ENCODE measurements around the gene TBPL2. TPM values are rescaled to one million over a fixed set of nuclear protein-coding genes. Genes with fewer than 3 reads are reported as not detected.
"Not testable (repeated sequence)": the region's sequence is repeated elsewhere in the genome, so short reads cannot be mapped to it uniquely, and the experiment has no call there.

TBPL2 gene
- total and polyA plus RNA-seq, 5 experiments from 2014 or later: not detected

DNA sequence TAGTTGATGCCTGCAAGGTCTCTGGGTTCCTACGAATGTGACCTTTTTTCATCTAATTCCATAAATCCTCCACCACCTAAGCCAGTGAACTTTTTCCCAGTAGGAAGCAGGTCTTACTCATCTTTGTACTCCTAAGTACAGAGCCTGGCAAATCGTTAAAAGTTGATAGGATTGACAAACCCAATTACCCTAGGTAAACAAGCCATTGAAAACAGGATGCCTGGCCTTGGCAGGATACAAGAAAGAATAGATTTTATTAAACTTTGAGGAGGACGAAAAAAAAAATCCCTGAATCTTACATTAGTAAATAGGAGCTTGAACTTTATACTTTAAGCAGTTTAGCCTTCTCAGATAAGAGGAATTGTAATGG is 5.6 kb downstream of the TBPL2 start:
- no peaks in the 10 kb centered on the region for H3K9me3 Mint-ChIP-seq
- ATAC-seq (no peak), DNase-seq (no peak)
- H3K27ac Mint-ChIP-seq: peak overlapping the region in 9 of 10 donors; percentile 3 to 87 (median 58)
- no peaks in the 10 kb centered on the region for H3K36me3 Mint-ChIP-seq
- peaks cover 15 to 34% (median 31%) of the 10 kb centered on the region in 4 donors for H3K4me1 Mint-ChIP-seq
- H3K27me3 Mint-ChIP-seq: peaks cover 0 to 3% (median 0%) of the 10 kb centered on the region in 5 donors
- peak overlapping the region in 5 of 10 donors; percentile 28 to 69 (median 52) for H3K4me3 Mint-ChIP-seq
- POLR2A ChIA-PET: no interaction called here

DNA sequence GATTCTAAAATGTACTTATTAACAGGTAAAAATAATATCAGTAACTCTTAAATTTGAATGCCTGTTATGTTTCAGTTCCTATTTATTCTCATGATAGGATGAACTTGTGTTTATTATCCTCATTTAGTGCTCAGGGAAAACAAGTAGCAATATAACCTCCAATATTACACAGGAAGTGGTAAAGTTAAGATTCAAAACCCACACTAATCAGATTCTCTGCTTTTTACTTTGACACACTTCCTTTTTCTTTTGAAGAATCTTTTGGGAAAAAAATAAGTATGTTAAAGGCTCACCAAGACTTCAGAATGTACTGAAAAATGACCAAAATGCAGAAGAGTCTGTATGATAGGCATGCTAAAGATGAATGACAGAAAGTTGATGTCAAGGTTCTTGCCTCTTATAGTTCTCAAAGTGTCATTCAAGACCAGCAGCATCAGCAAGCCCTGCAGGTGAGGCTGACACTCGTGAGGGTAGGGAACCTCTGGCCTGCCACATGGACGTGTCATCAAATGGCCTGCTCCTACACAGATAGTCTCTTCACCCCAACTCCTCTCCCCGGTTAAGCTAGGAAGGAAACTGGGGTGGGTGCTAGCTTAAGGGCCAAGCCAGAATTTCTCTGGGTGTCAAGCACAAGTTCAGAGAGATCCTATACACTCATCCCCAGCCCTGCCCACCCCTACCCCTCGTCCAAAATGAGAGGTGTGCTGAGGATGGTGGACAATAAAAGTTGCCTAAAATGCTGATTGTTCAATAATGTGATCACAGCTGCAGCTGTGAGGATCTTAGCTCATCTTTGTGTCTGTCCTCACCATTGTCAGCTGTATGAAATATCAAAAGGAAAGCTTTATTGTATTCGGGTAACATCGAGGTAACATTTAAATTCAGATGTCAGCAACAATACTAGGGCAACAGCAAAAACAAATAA is 6.3 kb downstream of the TBPL2 start:
- ATAC-seq: peak; percentile 16 to 24
- peak in 3 of 10 donors; percentile 15 to 29 (median 21) for DNase-seq
- peak overlapping the region; percentile 29 to 77 (median 62) for H3K4me3 Mint-ChIP-seq
- no peaks in the 10 kb centered on the region for H3K36me3 Mint-ChIP-seq
- peaks cover 0 to 3% (median 0%) of the 10 kb centered on the region in 5 donors for H3K27me3 Mint-ChIP-seq
- H3K27ac Mint-ChIP-seq: peak overlapping the region in 9 of 10 donors; percentile 51 to 87 (median 75)
- POLR2A ChIA-PET: no interaction called here
- H3K4me1 Mint-ChIP-seq: peaks cover 15 to 34% (median 32%) of the 10 kb centered on the region in 4 donors
- H3K9me3 Mint-ChIP-seq: no peaks in the 10 kb centered on the region

DNA sequence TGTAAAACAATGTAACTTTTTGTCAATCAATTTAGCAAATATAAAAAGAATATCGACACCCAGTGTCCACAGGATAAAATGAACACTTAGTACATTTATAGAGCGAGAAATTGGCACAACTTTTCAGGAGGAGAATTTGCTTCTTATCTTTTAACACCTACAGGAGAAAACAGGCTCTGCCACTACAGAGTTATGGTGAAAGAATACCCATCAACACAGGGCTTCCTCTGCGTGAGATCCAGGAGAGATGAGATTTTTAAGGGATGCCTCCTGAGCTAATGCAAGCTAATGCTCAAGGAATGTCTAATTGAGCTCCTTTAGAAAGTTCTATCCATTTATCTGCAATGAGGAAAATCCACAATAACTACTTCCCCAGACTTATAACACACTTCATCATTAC is 7.8 kb downstream of the TBPL2 start:
- no peaks in the 10 kb centered on the region for H3K9me3 Mint-ChIP-seq
- ATAC-seq: no peak
- peak overlapping the region in 6 of 10 donors; percentile 5 to 75 (median 38) for H3K27ac Mint-ChIP-seq
- H3K36me3 Mint-ChIP-seq: no peaks in the 10 kb centered on the region
- H3K4me3 Mint-ChIP-seq: peak overlapping the region in 1 of 10 donors; percentile 45
- DNase-seq: no peak
- POLR2A ChIA-PET: interaction anchor here (0.6 to 1.0 kb wide), 2 partner anchors 34 to 162 kb away, joined by 3 to 8 read pairs; no protein-coding TSS in a partner anchor
- H3K27me3 Mint-ChIP-seq: peaks cover 0 to 1% (median 0%) of the 10 kb centered on the region in 5 donors
- peaks cover 13 to 34% (median 32%) of the 10 kb centered on the region in 4 donors for H3K4me1 Mint-ChIP-seq

DNA sequence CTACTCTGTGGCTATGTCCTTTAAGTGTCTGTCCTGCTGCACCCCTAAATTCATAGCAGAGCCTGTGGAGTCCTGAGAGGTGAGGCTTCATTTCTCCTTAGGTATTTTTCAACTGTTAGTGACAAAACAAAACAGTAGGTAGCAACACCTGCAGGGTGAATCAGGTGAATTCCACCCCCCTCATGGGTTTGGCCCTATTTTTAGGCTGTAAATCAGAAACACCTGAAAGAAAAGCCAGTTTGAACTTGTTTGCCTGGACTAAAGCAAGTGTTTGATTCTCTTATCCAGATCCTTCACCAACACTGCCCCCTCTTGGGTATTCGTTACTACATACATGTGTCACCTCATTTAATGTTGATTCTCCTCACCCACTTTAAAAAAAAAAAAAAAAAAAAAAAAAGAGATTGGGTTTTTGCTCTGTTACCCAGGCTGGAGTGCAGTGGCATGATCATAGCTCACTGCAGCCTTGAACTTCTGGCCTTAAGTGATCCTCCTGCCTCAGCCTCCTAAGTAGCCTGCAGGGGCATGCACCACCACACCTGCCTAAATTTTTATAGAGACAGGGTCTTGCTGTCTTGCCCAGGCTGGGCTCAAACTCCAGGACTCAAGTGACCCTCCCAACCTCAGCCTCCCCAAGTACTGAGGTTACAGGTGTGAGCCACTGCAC is 10.3 kb downstream of the TBPL2 start:
- Mint-ChIP-seq H3K36me3 (no peaks in the 10 kb centered on the region), H3K4me1 (peaks cover 13 to 34% (median 32%) of the 10 kb centered on the region in 4 donors), H3K9me3 (no peaks in the 10 kb centered on the region), H3K27me3 (no peaks in the 10 kb centered on the region), H3K27ac (peak overlapping the region in 8 of 10 donors; percentile 10 to 87 (median 78)), H3K4me3 (no peak overlapping the region)
- POLR2A ChIA-PET: no interaction called here
- DNase-seq (peak in 9 of 10 donors; percentile 23 to 79 (median 49)), ATAC-seq (peak; percentile 94 to 97)

DNA sequence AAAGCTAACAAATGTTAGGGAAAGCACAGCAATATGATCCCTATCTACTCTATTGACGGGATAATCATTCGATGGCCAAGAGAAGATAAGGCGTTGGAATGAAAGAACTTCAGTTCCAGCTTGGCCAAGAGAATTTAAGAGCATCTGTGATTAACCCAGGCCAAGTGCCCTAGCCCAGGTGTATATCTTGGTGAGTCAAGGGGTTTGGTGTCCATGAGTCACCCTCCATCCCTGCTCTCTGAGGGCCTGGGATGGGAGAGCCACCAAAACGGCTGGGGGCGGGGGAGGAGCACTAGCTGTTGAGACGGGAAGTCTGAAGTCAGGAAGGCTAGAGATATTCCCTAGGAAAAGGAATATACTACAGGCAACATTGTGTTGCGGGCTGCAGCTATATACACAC is 13.0 kb downstream of the TBPL2 start:
- peak overlapping the region in 1 of 10 donors; percentile 21 for H3K27ac Mint-ChIP-seq
- no peak overlapping the region for H3K4me3 Mint-ChIP-seq
- H3K36me3 Mint-ChIP-seq: no peaks in the 10 kb centered on the region
- H3K4me1 Mint-ChIP-seq: peaks cover 4 to 14% (median 8%) of the 10 kb centered on the region in 4 donors
- H3K9me3 Mint-ChIP-seq: no peaks in the 10 kb centered on the region
- H3K27me3 Mint-ChIP-seq: no peaks in the 10 kb centered on the region
- ATAC-seq (no peak), DNase-seq (no peak)
- POLR2A ChIA-PET: no interaction called here

DNA sequence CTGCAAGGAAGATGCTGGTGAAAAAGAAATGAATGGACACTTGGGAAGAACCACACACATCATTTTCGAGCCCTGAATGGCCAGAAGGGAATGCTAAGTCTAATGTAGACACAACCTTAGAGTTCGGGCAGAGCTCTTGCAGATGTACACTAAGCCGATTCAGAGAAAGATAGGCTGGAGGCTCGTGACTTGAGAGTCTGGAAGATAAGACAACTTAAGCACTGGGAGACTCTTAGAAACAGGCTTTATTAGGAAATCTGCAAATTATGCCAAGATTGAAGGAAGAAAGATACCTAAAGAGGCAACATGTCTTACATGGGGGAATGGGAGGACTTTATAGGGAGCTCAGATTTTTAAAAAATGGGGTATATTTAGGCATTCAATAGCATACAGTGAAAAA is 13.5 kb downstream of the TBPL2 start:
- POLR2A ChIA-PET: no interaction called here
- ATAC-seq (no peak), DNase-seq (no peak)
- H3K27ac Mint-ChIP-seq: peak overlapping the region in 1 of 10 donors; percentile 49
- H3K4me1 Mint-ChIP-seq: peaks cover 4 to 14% (median 7%) of the 10 kb centered on the region in 4 donors
- H3K36me3 Mint-ChIP-seq: no peaks in the 10 kb centered on the region
- H3K4me3 Mint-ChIP-seq: no peak overlapping the region
- no peaks in the 10 kb centered on the region for H3K9me3 Mint-ChIP-seq
- peaks cover 0 to 2% (median 0%) of the 10 kb centered on the region in 5 donors for H3K27me3 Mint-ChIP-seq

DNA sequence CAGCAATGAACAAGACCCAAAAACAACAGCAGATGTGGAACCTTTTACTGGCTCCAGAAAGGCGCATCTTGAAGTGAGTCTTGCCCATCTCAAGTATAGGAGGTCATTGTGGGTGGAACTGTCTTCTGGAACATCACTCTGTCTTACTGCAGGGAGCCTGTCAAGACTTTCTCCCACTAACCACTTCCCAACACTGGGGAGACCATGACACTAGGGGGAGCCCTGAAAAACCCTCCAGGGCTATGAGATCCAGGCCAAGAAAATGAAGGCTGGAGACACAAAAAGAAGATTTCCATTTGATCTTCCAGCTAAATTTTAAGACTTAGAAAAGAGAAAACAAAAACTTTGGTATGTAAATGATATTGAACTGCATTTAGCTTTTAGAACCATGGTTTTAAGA is 15.3 kb downstream of the TBPL2 start:
- ATAC-seq (no peak), DNase-seq (no peak)
- Mint-ChIP-seq H3K36me3 (no peaks in the 10 kb centered on the region), H3K9me3 (no peaks in the 10 kb centered on the region), H3K4me1 (peaks cover 3 to 5% (median 4%) of the 10 kb centered on the region in 4 donors), H3K4me3 (no peak overlapping the region), H3K27ac (no peak overlapping the region), H3K27me3 (peaks cover 0 to 2% (median 0%) of the 10 kb centered on the region in 5 donors)
- POLR2A ChIA-PET: no interaction called here

DNA sequence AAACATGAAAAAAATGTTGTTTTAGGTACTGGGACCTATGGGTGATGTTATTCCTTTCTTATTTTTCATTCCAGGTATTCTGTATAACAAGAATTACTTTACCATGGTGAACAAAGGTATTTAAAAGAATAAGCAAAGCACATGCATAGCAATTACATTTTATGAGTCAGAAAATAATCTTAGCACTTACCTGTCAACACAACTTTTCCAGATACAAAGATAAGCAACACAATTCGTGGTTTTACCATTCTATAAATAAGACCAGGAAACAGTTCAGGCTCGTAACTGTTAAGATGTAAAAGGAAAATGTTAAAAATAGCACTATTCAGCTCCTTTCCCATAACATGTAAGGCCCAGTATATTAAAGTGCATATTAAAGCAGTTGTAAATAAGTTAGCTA is 16.4 kb downstream of the TBPL2 start:
- no peaks in the 10 kb centered on the region for H3K4me1 Mint-ChIP-seq
- H3K27me3 Mint-ChIP-seq: peaks cover 0 to 2% (median 0%) of the 10 kb centered on the region in 5 donors
- ATAC-seq: no peak
- POLR2A ChIA-PET: no interaction called here
- H3K4me3 Mint-ChIP-seq: no peak overlapping the region
- H3K9me3 Mint-ChIP-seq: no peaks in the 10 kb centered on the region
- no peak overlapping the region for H3K27ac Mint-ChIP-seq
- no peak for DNase-seq
- H3K36me3 Mint-ChIP-seq: no peaks in the 10 kb centered on the region

DNA sequence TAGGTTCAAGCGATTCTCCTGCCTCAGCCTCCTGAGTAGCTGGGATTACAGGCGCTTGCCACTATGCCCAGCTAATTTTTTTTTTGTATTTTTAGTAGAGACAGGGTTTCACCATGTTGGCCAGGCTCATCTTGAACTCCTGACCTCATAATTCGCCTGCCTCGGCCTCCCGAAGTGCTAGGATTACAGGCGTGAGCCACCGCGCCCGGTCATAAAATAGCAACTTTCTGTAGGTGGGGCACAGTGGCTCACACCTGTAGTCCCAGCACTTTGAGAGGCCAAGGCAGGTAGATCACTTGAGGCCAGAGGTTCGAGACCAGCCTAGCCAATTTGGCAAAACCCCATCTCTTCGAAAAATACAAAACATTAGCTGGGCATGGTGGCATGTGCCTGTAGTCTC is 18.1 kb downstream of the TBPL2 start:
- H3K9me3 Mint-ChIP-seq, H3K4me1 Mint-ChIP-seq, H3K27me3 Mint-ChIP-seq, H3K36me3 Mint-ChIP-seq, H3K27ac Mint-ChIP-seq, ATAC-seq, H3K4me3 Mint-ChIP-seq, POLR2A ChIA-PET, DNase-seq: not testable (repeated sequence)

DNA sequence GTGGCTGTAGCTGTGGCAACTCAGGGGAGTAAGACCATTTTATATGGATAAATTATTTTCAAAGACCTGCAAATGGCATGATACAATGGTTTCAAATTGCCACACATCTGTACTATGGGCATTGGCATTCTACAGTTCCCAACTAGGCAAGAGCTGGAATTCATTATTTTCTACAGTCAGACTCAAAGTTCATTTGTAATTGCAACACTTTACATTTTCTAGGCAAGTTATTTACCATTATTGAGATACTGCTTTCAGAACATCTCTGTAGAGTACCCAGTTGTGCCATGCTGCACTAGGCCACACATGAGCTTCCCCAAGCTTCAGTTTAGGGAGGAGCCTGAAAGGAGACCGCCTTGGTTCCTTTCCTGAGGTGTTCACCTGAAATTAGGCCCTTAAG is 20.8 kb downstream of the TBPL2 start:
- ATAC-seq (no peak), DNase-seq (no peak)
- no peaks in the 10 kb centered on the region for H3K36me3 Mint-ChIP-seq
- no peak overlapping the region for H3K4me3 Mint-ChIP-seq
- POLR2A ChIA-PET: no interaction called here
- peaks cover 0 to 4% (median 0%) of the 10 kb centered on the region in 5 donors for H3K27me3 Mint-ChIP-seq
- no peaks in the 10 kb centered on the region for H3K9me3 Mint-ChIP-seq
- H3K27ac Mint-ChIP-seq: no peak overlapping the region
- no peaks in the 10 kb centered on the region for H3K4me1 Mint-ChIP-seq

DNA sequence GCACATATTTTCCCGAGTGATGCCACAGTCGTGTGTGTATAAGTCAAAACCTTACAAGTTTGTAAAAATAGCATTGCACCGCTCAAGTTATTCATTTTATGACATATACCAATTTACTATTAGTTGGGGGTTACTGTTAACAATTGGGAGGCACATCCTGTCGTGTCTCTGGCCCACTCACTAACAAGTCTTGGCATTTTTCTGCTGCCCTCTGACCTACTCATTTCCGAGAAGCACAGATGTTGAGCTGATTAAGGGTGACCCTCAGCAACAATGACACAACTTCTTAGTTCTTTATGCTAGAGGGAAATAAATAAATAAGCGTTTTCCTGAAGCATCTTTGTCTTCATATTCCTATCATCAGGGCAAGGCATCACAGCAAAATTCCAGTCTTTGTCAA is 22.0 kb downstream of the TBPL2 start:
- H3K27ac Mint-ChIP-seq: no peak overlapping the region
- H3K4me3 Mint-ChIP-seq: no peak overlapping the region
- no peak for DNase-seq
- peaks cover 0 to 4% (median 0%) of the 10 kb centered on the region in 5 donors for H3K27me3 Mint-ChIP-seq
- POLR2A ChIA-PET: interaction anchor here (0.6 kb wide), 1 partner anchor 15 kb away, joined by 3 read pairs; no protein-coding TSS in a partner anchor
- ATAC-seq: no peak
- H3K9me3 Mint-ChIP-seq: no peaks in the 10 kb centered on the region
- no peaks in the 10 kb centered on the region for H3K36me3 Mint-ChIP-seq
- no peaks in the 10 kb centered on the region for H3K4me1 Mint-ChIP-seq

DNA sequence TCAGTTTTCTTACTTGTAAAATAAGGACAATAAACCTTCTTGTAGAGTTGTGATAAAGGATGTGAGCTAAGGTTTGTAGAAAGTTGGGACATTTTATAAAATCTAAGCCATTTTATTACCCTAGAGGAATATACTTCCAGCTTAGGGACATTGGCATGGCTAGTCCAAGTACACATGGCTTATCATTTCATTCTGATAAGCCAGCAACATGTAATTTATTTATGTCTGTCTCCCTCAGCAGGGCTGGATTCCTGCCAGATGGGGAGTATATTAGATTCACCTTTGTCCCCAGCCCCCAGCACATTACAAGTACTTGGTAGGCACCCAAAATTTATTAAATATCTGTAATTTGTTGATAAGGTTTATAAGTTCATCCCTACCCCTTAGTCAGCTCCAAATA is 22.5 kb downstream of the TBPL2 start:
- H3K36me3 Mint-ChIP-seq: no peaks in the 10 kb centered on the region
- no peak for ATAC-seq
- H3K27me3 Mint-ChIP-seq: peaks cover 0 to 4% (median 0%) of the 10 kb centered on the region in 5 donors
- POLR2A ChIA-PET: interaction anchor here (0.6 kb wide), 2 partner anchors 14 to 30 kb away, joined by 3 read pairs; no protein-coding TSS in a partner anchor
- no peak overlapping the region for H3K27ac Mint-ChIP-seq
- H3K4me3 Mint-ChIP-seq: no peak overlapping the region
- no peaks in the 10 kb centered on the region for H3K9me3 Mint-ChIP-seq
- no peak for DNase-seq
- no peaks in the 10 kb centered on the region for H3K4me1 Mint-ChIP-seq

DNA sequence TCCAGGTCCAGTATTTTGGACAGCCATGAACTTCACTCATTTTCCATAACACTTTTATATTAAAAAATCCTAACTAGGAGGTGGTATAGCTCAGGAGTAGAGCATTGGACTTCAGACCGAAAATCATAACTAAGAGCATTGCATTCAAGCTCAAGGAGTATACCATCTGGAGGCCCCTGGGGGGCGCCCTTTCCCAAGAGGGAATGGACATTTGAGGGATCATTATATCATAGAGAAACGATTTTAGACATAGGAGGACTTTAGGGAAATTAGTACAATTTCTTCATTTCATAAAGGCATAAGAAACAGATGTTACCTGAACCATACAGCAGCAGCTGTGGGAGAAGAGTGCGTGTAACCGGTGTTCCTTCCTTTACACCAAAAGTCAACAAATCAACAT is 23.6 kb downstream of the TBPL2 start:
- Mint-ChIP-seq H3K9me3 (no peaks in the 10 kb centered on the region), H3K4me3 (no peak overlapping the region), H3K4me1 (peaks cover 3 to 11% (median 4%) of the 10 kb centered on the region in 4 donors), H3K27ac (no peak overlapping the region), H3K36me3 (no peaks in the 10 kb centered on the region), H3K27me3 (peaks cover 0 to 4% (median 0%) of the 10 kb centered on the region in 5 donors)
- POLR2A ChIA-PET: no interaction called here
- no peak for DNase-seq
- peak in 1 of 2 donors; percentile 41 for ATAC-seq

All from naive thymus-derived CD8-positive, alpha-beta T cell (primary cell).